ENCODE measurements around the gene GJA3.

The GJA3 gene

DNA sequence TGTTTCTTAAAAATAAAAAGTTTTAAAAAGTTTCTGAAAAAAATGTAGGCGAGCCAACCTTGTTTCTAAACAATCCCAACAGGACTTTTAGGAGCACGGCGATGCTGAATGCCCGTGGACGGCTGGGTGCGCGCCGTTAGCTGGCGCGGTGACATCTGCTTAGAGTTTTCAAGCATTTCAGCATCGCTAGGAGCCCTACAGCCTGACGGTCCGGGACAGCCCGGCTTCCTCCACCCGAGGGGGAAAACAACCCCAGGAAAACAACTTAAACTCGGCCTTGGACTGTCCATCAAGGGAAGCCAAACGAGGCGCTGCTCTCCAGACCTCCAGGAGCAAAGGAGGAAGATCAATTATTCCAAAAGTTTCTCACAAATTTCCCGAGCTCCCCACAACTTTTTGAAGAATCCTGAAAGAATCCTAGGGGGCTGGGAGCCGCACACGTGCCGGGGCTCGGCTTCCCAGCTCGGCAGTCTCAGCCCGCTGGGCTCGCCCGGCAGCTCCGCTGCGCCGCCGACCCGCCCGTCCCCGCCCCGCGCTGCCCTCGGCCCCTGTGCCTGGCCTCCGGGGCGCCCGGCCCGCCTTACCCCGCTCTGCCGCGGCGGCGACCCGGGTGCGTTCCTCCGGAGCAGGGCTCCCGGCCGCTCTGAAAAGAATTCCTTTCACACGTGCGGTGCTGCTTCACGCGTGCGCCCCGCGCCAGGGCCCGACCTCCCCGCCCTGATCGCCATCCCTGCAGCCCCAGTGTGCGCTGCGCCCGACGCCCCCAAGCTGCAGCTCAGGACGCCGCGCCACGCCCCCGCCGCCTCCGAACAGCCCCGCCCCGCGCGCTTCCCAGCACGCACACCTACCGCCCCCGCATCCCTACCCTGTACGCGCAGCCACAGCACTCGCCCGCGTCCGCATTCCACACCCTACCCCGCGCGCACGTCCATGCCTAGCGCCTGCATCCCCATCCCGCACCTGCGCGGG is at the start of gene GJA3:
GJA3 (minus strand) TSS at position 747 of the 969 bp plus-strand sequence. CDS start 17,764 bp downstream, outside the sequence.
- peak; percentile 29 for DNase-seq (ENCODE audit: low spot score)

DNA sequence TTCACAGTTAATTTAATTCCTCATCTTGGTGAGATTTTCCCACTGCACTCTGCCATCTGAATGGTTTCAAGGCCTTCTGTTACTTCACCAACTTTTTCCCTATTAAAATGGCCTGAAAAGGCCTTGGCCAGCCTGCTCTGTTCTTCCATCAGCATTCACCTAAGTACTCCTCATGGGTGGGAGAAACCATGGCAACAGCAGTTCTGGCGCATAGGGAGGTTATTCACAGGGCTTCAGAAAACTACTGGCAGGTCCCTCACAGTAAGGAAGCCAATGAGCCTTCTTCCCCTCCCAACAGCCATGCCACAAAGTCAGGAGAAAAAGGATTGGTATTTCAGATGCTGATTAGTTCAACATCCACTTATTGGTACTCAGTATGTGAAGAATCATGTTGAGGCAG is 49.1 kb upstream of the GJA3 start:
- DNase-seq (ENCODE audit: low spot score) = no peak

DNA sequence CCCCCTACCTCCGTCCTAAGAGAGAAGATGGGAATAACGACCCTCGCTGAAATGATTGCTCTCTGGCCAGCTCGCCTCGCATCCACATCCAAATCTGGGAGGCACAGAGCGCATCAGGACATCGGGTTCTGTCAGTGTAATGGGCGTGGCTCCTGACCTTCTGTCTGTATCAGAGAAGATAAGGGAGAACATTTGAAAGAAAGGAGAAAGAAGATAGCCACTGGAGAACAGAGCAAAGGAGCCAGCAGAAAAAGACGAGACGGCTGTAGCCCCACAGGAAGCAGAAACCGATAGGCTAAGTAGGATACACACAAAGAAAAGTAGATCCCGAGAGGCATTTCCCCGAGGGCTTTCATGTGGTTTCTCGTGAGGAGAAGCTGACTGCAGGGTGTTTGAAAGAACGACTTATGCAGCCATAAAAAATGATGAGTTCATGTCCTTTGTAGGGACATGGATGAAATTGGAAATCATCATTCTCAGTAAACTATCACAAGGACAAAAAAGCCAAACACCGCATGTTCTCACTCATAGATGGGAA is 45.9 kb upstream of the GJA3 start:
- no peak for DNase-seq (ENCODE audit: low spot score)

DNA sequence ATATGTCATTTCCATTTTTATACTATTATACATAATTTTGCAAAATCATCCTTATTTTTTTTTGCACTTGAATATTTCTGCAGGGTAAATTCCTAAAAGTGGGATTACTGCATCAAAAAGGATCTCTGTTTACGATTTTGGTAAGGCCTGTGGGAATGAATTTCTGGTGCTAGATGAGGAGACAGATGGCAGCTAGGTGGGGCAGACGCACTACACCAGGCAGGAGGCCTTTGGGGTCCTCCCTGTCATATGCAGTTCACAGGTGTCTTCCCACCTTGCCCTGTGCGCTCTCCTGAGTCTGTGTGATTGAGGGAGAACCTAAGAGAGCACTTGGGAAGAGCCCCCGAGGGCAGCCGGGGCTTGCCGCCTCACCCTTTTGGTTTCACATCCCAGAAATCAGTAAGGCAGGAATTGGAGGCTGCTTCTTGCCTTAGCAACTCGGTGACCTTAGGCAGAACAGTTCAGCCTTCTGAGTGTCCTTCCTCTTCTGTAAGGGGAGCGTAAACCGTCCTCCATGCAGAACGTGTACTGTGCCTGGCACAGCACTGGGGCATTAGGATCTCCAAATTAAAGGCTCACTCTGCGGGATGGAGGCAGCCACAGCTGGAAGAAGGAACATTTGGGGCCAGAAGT is 45.3 kb upstream of the GJA3 start:
- DNase-seq (ENCODE audit: low spot score) = no peak

DNA sequence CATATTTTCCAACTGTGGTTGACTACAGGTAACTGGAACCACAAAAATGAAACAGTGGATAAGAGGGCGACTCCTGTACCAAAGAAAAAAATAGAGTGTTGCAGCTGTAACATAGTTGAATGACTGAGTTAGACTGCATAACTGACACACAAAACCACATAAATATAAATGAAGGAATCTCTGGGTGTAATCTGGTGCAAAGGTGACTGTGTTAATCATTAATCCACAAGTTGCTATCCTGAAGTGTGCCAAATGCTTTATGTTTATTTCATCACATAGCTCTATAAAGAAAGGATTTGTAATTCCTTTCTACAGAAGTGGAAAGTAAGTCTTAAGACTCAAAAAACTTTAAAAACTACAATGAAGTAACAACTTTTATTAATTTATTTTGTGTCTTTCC is 37.9 kb upstream of the GJA3 start:
- DNase-seq (ENCODE audit: low spot score) = no peak

DNA sequence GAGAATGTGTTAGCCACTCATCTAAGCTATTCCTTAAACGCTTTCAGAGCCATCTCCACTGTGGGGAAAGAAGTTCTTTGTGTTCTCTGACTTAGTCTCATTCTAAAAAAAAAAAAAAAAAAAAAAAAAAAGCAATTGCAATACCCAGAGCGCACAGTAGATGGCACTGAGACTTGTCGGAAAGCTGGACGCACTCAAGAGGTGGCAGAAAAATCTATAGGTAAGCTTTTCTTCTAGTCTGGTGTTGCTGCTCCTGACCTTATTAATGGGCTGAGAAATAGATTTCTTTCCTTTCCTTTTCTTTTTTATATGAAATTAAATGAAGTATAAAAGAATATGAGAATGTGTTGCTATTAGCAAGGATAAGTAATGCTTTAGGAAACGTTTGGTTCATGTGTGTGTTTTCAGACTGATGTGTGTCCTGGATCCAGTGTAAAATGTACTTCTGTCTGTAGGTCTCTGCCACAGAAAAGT is 36.5 kb upstream of the GJA3 start:
- peak; percentile 43 for DNase-seq (ENCODE audit: low spot score)

DNA sequence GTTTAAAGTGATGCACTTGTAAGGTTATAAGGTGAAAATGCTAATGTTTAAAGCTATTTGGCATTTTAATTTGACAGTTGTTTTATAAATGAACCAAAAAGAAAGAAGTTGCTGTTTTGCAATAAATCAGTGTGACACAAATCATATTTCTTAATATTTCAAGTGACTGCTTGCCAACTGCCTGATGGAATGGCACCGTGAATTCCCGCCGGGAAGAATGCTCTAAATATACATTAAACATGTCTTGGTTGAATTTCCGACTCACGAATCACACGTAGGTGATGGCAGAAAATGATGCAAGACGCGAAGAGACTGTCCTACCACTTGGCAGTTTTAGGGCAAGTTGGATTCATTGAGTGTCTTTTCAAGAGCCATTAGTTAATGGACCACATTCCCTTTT is 34.9 kb upstream of the GJA3 start:
- DNase-seq (ENCODE audit: low spot score) = no peak

DNA sequence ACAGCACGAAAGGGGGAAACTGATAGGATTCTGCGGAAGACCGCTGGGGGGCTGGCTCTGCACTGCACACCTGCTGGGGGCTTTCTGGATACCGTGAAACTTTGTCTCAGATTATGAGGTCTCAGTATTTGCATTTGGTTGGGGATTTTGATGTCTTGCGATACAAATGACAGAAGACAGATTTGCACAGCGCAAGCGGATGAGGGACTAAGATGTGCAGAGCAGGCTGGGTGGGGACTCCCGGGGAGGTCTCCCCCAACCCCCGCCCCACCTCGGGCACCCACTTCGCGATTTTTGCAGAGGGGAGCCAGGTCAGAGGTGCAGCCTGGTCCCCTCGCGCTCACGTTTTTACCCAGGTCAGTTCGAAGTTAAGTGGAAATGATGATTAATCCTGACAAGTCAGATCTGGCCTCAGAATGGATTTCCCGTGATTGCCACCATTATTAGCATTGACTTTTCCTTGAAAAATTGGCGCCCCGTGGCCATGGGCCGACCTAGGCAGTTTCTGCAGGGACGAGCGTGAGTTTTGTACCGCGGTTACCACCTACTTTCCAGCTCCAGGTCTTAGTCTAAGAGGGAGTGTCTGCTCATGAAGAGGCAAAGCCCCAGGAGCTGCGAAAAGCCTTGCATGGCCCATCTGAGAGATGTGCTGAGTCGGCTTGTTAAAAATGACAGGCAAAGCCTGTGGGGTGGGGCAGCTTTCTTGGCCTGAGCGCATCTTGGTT is 33.2 kb upstream of the GJA3 start:
- no peak for DNase-seq (ENCODE audit: low spot score)

DNA sequence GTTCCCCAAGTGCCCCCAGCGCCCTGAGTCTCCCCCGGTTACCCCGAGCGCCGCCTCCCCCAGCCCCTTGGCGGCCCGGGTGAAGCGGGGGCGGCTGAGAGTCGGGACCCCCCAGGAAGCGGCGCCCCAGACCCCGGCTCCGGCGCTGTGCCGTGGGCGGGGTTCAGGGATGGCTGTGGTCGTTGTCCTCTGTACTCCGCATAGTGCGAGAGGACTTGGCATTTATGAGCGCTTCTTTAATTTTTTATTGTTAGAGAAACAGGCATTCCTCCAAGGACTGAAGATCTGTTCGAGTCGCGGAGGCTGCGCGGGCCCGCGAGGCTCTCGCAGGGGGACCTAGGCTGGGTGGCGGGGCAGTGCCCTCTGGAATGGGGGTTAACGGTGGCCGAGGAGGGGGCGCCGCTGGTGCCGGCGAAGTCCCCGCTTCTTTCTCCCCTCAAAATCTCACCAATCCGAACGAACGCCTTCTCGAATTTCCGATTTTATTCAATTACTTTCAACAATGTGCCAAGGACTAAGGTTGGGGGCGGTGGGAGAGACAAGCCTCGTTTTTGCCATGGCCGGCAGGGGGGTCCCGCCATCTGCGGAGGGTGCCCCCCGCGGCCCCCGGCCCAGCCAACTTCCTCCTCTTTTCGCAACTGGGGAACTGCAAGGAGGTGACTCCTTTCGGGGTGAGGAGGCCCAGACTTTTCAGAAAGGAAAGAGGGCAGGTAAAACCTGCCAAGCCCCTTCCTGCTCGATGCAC is 32.5 kb upstream of the GJA3 start:
- DNase-seq (ENCODE audit: low spot score) = no peak

DNA sequence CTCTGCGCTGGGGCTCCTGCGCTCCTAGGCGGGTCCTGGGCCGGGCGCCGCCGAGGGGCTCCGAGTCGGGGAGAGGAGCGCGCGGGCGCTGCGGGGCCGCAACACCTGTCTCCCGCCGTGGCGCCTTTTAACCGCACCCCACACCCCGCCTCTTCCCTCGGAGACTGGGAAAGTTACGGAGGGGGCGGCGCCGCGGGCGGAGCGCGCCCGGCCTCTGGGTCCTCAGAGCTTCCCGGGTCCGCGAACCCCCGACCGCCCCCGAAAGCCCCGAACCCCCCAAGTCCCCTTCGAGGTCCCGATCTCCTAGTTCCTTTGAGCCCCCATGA is 31.9 kb upstream of the GJA3 start, which contains the start of gene GJB2:
GJB2 (minus strand) TSS at position 103 of the 326 bp plus-strand sequence. CDS start 3,357 bp downstream, outside the sequence.
- DNase-seq (ENCODE audit: low spot score) = no peak

DNA sequence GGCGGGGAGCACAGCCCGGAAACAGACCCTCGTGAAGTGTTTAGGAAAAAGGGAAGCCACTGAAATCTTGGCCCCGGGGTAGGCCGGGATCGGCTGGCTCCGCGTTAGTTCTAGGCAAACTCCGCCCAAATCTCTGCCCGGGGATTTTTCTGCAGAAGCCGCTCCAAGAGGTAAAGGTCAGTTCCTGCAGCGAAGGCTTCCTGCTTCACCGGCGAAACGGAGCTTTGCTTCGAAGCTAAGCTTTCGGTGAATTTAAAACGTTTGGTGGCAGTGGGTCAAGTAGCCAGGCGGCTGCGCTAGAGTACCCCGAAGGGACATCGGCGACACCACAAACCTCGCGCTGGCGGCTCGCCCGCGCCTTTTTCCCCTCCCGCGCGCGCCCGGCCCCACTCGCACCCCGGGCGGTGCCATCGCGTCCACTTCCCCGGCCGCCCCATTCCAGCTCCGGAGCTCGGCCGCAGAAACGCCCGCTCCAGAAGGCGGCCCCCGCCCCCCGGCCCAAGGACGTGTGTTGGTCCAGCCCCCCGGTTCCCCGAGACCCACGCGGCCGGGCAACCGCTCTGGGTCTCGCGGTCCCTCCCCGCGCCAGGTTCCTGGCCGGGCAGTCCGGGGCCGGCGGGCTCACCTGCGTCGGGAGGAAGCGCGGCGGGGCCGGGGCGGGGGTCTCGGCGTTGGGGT is 31.4 kb upstream of the GJA3 start:
- DNase-seq (ENCODE audit: low spot score) = no peak

DNA sequence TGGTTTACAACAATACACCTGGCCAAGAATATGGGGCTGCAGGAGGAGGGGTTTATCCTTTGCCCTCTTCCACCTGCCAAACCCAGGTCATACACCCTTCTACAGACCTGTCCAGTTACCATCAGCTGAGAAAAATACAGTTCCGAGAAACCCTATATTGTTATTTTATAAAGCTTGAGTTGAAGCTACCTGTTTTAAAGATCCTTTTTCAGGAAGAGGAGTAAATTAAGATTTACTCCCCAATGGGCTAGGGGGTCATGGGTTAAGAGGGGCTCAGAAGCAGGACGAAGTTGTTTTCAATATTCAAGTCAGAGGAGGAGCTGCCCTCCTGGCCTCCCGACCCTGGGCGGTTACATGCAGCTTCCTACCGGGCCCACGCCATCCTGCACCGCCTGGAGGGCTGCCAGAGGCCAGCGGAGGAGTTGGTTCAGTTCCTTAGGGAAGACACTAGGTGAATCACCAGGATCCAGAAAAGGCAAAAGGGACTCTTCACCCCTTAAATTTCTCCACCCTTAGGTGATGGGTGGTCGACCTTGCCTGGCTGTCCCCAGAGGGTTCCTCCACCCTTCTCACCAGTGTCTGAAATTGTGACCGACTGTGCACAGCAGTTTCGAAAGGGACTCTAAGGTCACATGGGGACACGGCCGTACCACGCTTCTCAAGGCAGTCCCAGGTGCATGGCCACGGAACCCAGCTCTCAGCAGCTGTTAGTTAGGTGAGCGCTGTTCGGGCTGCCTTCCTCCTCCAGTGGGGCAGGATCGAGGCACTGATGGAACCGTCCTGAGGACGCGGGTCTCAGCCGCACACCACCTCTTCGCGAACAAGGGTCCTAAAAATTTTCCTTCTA is 30.7 kb upstream of the GJA3 start:
- no peak for DNase-seq (ENCODE audit: low spot score)

DNA sequence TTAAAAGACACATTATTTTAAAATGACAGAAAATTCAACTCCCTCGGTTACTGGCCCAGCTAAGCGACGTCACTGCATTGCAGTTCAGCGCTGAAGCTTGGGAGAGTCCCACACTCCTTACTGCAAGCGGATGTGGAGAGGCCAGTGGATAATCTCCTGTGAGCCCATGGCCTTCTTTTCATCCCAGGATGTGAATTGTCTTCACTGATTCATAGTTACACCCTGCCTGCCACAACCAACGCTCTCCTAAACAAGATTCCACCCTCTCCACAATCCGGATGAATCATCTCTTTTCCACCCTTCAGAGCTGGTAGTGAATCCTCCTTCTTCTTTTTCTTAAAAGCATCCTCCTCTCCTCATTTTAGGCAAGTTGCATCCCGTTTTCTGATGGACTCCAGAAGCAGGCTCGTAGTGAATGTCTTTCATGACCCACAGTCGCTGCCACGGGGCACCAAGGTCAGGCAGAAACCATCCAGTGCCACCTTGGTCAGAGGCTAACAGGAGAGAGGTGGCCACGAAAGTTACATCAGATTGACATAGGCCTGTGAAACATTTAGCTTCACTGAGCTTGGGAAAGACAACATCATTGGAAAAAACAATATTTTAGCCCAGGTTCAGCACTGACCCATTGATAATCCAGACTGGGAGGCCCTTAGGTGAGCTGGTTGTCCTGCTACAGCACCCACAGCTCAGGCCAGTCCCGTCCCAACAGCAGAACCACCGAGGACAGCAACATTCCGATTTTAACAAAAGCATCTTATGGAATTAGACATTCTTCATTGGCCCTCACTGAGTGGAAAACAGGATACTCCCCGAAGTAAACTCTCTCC is 29.8 kb upstream of the GJA3 start:
- DNase-seq (ENCODE audit: low spot score) = no peak

DNA sequence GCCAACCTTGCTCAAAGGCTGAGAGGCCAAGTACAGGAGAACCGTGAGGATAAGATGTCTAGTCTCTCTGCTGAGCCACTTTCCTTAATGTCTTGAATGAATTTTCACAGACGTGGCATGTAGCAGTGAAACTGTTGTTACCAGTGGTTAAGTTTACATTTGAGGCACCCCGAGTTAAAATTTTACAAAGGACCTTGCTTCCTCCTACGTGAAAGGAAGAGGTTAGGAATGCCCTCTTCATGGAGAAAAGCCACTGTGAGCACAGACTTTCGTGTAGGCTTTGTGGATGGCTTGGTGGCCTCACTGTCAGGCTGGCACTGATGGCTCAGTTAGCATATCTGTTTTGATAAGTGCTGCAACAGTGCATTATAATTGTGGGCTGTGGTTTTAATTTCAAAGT is 29.2 kb upstream of the GJA3 start:
- no peak for DNase-seq (ENCODE audit: low spot score)

DNA sequence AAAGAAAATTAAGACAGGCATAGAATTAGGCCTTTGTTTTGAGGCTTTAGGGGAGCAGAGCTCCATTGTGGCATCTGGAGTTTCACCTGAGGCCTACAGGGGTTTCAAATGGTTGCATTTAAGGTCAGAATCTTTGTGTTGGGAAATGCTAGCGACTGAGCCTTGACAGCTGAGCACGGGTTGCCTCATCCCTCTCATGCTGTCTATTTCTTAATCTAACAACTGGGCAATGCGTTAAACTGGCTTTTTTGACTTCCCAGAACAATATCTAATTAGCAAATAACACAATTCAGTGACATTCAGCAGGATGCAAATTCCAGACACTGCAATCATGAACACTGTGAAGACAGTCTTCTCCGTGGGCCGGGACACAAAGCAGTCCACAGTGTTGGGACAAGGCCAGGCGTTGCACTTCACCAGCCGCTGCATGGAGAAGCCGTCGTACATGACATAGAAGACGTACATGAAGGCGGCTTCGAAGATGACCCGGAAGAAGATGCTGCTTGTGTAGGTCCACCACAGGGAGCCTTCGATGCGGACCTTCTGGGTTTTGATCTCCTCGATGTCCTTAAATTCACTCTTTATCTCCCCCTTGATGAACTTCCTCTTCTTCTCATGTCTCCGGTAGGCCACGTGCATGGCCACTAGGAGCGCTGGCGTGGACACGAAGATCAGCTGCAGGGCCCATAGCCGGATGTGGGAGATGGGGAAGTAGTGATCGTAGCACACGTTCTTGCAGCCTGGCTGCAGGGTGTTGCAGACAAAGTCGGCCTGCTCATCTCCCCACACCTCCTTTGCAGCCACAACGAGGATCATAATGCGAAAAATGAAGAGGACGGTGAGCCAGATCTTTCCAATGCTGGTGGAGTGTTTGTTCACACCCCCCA is 28.1 kb upstream of the GJA3 start:
- no peak for DNase-seq (ENCODE audit: low spot score)

DNA sequence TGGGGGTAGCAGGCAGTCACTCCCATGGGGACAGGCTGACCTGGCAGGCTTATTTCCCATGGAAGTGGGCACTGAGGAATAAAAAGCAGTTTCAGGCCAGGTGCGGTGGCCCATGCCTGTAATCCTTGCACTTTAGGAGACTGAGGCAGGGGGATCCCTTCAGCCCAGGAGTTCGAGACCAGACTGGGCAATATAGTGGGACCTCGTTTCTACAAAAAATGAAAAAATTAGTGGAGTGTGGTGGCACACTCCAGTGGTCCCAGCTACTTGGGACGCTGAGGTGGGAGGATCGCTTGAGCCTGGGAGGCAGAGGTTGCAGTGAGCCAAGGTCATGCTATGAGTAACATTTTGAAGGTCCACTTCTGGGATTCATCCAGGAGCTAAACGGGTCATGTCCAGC is 25.9 kb upstream of the GJA3 start:
- DNase-seq (ENCODE audit: low spot score) = no peak

DNA sequence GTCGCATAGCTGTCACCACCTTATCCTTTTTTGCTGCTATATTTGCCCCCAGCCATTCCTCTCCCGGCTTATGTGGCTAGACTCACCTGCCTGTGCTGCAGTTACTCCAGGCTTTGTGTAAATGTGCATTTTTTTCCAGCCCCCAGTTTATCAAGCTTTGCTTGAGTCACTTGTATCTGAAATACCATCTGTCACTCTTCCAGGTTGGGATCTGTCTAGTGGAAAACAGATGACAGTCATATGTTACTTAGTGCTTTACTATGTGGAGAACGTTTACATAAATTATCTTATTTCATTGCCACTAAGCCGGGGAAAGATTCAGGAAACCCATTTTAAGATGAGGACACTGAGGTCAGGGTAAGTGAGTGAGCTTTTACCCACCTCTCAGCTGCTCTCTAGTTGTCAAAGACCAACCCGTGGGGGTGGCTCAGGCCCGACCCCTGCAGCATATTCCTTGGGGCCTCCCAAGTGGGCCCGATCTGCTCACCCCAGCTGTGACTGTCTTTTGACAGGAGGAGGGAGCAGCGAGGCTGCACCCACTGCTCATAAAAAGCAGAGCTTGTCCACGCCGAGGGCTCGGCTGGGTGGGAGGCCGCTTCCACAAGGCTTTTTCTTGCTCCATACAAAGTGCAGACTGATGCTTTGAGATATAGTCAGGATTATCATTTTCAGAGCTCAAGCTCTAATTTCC is 24.7 kb upstream of the GJA3 start:
- no peak for DNase-seq (ENCODE audit: low spot score)
